Left ventricle myocardium superior (tissue), 1 donor: ENCODE measurements around the gene IL24. TPM values are rescaled to one million over a fixed set of nuclear protein-coding genes. Genes with fewer than 3 reads are reported as not detected.

Source experiments
- ATAC-seq: fragments of 200-7000 bp; cut with Tn5 transposase; one replicate; pipeline ENCODE4 v1.9.1; 2020; ENCODE audit warnings: mild to moderate bottlenecking, moderate library complexity
- DNase-seq: peaks from one replicate; pipeline ENCODE4 v3.0.0-alpha.2; 2020
- intact Hi-C: fragments of 100-400 bp; cut with micrococcal nuclease; formaldehyde crosslinking; loops from one replicate; pipeline ENCODE4 v1.11.0; 2022
- total RNA-seq: library from RNA; stranded (reverse); fragmentation: NEBNext Ultra II Directional; extraction: Animal tissue kit (Norgen Biotek cat#: 25700); gene quantifications from one replicate; pipeline ENCODE4 v1.2.1, GENCODE V29; 2021
- donor health status: DM: no; HTN: yes; CAD: no; lungs with severe emphysema.

IL24 gene
- total RNA-seq, 1 donor from 2014 or later, result not detected

- ATAC-seq (no peak), DNase-seq (no peak)
- intact Hi-C loops, result no loop called here
Measured at GRCh38 chr1:206900149-206900548, 2.9 kb downstream of the IL24 start.

- no peak for DNase-seq
- no peak for ATAC-seq
- intact Hi-C loops, result no loop called here
Measured at GRCh38 chr1:206901944-206902343, 4.7 kb downstream of the IL24 start.

DNA sequence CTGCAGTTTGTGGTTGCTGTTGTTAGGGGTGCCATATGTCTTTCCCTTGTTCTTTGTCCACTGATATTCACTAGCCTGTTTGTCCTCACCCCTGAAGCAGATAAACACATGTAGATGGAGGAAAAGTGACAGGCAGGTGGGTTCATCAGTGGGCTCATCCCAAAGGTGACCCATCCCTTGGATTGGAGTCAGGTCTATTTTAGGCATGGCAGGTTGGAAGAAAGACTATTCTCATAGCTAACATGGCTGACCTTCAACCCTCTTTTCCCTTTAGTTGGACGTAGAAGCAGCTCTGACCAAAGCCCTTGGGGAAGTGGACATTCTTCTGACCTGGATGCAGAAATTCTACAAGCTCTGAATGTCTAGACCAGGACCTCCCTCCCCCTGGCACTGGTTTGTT, 5.5 kb downstream of the IL24 start:
- intact Hi-C loops, result no loop called here
- no peak for ATAC-seq
- DNase-seq, result no peak

DNA sequence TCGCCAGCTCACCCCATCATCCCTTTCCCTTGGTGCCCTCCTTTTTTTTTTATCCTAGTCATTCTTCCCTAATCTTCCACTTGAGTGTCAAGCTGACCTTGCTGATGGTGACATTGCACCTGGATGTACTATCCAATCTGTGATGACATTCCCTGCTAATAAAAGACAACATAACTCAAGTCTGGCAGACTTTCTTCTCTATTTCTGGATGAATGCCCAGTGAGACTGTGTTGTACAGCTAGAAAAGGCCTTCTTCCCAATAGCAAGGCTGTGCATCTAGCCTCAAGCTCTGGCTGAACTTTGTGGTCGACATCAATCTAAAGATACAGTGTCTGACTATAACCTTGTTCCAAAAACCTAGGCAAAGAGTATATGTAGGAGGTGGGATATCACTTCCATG, 6.4 kb downstream of the IL24 start:
- DNase-seq (no peak), ATAC-seq (peak; percentile 80)
- intact Hi-C loops, result no loop called here

DNA sequence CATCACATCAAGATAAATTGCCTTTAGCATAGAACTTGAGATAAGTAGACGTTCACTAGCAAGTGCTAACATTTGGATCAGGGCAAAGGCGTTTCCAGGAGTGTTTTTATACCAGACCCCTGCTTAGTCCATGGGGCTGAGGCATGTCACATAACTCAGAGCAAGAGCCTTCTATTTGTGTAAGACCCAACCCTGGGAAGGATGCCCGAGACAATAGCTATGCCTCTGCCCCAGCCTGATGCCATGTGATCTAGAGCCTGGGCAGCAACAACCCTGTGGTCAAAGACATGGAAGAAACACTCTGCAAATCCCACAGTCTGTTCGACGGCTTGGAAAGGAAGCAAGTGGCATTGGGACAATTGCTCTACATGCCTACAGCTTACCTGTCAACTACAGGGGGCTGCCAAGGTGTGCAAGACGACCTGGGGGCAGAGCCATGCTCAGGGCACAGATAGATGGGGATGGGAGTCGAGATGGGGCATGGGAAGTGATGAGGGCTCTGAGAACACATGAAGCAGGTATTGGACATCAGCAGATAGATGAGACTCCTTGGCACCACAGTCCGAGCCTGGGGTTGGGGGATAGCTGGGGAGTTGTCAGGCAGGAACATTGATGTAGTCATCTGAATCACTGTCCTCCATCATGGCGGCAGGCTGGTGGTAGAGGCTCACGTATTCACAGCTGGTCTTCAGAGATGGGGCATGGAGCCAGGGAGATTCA, 7.3 kb downstream of the IL24 start:
- DNase-seq, result no peak
- peak; percentile 77 for ATAC-seq
- intact Hi-C loops, result no loop called here

DNA sequence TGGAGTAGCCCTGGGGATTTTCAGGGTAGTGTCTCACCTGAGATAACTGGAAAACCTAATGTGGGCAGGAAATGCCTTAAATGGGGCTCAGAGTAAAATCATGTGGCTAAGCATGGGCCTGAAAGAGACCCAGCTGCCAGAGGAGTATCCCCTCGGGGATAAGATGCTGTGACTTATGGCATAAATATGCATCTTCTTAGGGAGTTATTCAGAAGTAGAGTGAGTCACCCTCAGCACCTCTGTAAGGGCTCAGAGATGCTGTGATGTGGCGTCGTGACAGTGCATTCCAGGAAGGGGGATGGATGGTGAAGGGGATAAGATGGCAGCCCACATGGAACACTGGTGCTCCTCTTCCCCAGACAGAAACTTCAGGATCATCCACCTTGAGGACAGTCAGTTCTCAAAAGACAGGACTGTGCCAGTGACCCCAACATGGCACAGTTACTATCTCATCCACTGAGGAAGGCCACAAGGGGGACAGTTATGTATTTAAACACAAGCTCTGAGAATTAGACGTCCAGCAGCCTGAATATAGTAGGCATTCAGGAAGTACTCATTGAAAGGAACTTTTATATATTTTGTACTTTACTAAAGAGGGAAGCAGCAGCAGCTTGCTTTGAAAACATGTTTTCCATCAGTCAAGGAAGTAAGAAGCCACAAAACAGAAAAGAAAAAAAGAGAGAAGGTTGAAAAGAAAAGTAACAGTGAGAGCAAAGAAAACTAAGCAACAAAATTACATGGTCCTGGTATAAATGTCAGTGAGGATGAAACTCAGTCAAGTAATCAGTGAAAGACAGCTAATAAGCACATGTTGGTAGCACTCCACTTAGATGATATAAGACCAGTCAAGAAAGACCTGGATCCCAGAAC, 8.3 kb downstream of the IL24 start:
- DNase-seq (no peak), ATAC-seq (no peak)
- intact Hi-C loops, result no loop called here

DNA sequence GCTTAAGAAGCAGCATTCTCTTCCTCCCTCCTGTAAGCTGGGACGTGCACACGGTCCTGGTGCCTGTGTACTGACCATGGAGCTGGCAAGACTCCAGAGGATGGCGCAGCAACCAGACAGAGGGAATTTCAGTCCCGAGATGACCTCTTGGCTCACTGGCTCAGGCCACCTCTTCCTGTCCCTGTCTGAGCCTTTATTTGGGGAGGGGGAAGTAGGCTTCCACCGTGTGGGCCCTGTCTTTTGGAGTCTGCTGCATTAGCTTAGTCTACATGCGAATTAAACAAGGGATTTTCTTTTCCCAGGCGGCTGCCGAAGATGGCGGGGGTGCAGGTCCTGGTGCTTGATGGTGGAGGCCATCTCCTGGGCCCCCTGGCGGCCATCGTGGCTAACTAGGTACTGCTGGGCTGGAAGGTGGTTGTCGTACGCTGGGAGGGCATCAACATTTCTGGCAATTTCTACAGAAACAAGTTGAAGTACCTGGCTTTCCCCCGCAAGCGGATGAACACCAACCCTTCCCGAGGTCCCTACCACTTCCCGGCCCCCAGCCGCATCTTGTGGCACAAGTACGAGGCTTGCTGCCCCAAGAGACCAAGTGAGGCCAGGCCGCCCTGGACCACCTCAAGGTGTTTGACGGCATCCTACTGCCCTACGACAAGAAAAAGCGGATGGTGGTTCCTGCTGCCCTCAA, 10.2 kb downstream of the IL24 start:
- ATAC-seq (no peak), DNase-seq (peak; percentile 35)
- intact Hi-C loops, result no loop called here

DNA sequence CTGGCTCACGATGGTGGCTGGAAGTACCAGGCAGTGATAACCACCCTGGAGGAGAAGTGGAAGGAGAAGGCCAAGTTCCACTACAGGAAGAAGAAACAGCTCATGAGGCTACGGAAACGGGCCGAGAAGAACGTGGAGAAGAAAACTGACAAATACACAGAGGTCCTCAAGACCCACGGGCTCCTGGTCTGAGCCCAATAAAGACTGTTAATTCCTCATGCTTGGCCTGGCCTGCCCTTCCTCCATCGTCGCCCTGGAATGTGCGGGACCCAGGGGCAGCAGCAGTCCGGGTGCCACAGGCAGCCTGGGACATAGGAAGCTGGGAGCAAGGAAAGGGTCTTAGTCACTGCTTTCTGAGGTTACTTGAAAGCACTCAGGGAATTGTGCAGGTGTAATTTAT, 10.8 kb downstream of the IL24 start:
- ATAC-seq (no peak), DNase-seq (no peak)
- intact Hi-C loops, result no loop called here

DNA sequence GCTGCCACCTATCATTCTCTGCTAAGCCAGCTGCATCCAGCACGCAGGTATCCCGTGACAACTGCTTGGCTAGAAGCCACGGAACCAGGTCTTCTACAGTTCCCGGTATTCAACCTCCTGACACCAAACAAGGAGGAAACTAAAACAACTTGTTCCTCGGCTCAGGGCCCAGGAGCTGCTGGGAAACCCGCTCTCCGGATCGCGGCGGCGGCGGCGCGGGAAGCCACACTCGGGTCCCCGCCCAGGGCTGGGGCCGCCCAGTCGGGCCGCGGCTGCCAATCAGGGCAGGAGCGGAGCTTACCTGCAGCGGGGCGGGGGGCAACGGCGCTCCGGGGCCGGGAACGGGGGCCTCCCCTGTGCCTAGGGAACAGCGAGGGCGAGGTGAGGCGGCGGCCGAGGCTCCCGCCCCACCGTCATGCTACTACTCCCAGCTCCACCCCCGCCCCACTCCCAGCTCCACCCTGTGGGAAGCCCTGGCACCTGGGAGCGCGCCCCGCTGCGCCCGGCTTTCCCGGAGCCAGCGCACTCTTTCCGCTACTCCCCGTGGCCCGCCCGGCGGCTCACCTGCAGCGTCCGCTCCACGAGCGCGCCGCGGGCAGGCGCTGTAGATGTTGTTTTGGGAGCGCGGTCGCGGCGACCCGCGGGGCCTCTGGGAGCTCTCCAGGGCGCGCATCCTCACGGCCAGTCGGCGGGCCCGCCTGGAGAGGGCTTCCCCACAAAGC, 12.1 kb downstream of the IL24 start:
- DNase-seq, result peak; percentile 73
- intact Hi-C loops, result no loop called here
- peak; percentile 80 for ATAC-seq

- ATAC-seq, result peak; percentile 39
- intact Hi-C loops, result loop anchor here (5.0 kb wide), 2 partner anchors 183 to 278 kb away; no protein-coding TSS in a partner anchor
- DNase-seq, result no peak
Measured at GRCh38 chr1:206909883-206910318, 12.7 kb downstream of the IL24 start.

- intact Hi-C loops, result loop anchor here (5.0 kb wide), 2 partner anchors 184 to 279 kb away; no protein-coding TSS in a partner anchor
- ATAC-seq, result peak; percentile 44
- DNase-seq, result no peak
Measured at GRCh38 chr1:206911064-206911663, 13.9 kb downstream of the IL24 start.

DNA sequence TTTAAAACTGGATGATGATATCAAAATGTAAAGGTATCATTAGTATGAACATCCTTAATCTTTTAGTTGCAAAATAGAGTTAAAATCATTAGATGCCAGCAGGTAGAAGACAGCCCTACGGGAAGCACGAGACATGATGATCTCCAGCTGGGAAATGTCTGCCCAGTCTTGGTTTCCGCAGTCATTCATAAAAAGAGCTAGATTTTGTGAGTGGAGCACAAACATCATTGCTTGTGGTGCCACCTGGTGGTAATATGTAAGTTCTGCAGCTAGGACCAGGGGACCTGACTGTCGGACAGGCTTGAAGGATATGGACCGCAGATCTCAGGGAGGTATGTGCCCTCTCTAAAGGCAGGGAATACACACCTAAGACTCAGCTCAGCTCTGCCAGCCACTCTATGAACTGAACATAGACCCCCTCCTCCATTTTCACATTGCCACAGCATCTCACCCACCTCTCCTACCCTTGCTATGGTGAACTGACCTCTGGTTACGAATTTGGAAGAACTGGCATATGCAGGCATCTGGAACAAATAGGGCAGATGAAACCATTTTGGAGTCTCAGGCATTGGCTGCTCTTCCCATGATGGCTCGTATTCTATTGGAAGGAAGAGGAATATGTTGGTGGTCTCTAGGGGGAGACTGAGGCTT, 15.3 kb downstream of the IL24 start:
- intact Hi-C loops, result loop anchor here (5.0 kb wide), 2 partner anchors 185 to 280 kb away; no protein-coding TSS in a partner anchor
- DNase-seq, result peak; percentile 41
- peak; percentile 55 for ATAC-seq

- DNase-seq (no peak), ATAC-seq (no peak)
- intact Hi-C loops, result loop anchor here (5.0 kb wide), 2 partner anchors 187 to 282 kb away; no protein-coding TSS in a partner anchor
Measured at GRCh38 chr1:206913766-206914537, 16.7 kb downstream of the IL24 start.

- intact Hi-C loops, result no loop called here
- ATAC-seq (no peak), DNase-seq (no peak)
Measured at GRCh38 chr1:206915030-206915735, 17.9 kb downstream of the IL24 start.

- intact Hi-C loops, result no loop called here
- no peak for DNase-seq
- no peak for ATAC-seq
Measured at GRCh38 chr1:206916000-206916709, 18.9 kb downstream of the IL24 start.

- intact Hi-C loops, result no loop called here
- DNase-seq, result no peak
- no peak for ATAC-seq
Measured at GRCh38 chr1:206918076-206918475, 20.8 kb downstream of the IL24 start.
